ENCODE results near the gene FAM227A.

DNA sequence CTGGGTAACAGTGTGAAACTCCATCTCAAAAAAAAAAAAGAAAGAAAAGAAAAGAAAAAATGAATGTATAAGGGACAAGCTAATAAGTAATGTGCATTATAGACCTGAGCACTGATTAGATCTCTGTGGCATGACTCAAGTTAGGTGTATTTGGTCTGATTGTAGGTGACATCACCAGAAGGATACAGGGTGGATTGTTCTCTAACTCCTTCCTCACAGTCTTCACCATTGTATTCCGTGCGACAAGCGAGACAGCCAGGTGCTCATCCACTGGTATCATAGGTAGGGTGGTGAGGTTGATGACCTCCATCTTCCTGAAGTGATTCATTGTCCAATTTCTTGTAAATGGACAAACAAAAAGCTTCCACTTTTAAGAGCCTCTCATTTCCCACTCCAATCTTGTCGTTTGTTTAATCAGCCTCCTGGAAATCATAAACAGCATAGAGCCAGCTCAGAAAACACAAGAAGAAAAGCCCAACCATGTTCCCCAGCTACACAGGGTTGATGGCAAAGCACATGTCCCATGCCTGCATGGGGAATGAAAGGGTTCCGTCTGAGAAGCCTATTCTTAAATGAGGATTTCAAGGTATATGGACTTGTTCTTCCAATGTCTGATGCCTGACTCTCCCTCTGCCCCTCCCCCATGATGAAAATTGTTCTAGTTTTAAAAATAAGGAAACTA is 6.2 kb downstream of the FAM227A start:
- no peak for TF ChIP-seq POLR2A (IDR thresholded peaks at IDR 0.05)
- TF ChIP-seq, protein P1, sequence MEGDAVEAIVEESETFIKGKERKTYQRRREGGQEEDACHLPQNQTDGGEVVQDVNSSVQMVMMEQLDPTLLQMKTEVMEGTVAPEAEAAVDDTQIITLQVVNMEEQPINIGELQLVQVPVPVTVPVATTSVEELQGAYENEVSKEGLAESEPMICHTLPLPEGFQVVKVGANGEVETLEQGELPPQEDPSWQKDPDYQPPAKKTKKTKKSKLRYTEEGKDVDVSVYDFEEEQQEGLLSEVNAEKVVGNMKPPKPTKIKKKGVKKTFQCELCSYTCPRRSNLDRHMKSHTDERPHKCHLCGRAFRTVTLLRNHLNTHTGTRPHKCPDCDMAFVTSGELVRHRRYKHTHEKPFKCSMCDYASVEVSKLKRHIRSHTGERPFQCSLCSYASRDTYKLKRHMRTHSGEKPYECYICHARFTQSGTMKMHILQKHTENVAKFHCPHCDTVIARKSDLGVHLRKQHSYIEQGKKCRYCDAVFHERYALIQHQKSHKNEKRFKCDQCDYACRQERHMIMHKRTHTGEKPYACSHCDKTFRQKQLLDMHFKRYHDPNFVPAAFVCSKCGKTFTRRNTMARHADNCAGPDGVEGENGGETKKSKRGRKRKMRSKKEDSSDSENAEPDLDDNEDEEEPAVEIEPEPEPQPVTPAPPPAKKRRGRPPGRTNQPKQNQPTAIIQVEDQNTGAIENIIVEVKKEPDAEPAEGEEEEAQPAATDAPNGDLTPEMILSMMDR (IDR thresholded peaks at IDR 0.05): no peak
- TF ChIP-seq EP300 (IDR thresholded peaks at IDR 0.05): no peak

All from ovary (tissue), 3 donors.